ENCODE results near the gene ERBB4. TPM values are rescaled to one million over a fixed set of nuclear protein-coding genes. Genes with fewer than 3 reads are reported as not detected.

The ERBB4 gene
- polyA plus RNA-seq, 4 donors: 0.04 to 0.13 TPM; not detected in 2

DNA sequence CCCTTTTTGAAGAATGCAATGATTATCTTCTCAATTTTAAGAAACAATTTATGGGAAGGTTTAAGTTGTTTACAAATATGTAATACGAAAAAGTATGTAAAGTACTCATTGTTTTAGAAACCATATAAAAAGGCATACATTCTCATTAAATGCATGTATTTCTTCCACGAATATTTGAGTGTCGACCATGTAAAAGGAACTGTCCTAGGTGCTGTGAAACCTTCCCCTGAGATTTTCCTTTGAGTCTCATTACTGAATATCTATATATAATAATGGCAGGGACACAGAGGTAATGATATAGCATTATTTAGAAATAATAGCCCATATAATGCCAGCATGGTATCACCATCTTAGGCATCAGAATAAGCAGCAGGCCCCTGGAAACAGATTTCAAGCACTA, 239.3 kb downstream of the ERBB4 start:
- no peaks in the 10 kb centered on the region for H3K27me3 ChIP-seq (ENCODE audit: control insufficient read depth in 3 of 3, insufficient read depth in 3 of 3, low read length in 3 of 3)
- no peak for DNase-seq
- no peak overlapping the region for H3K4me3 ChIP-seq (ENCODE audit: low read depth in 1 of 3, low read length in 3 of 3)
- no peaks in the 10 kb centered on the region for H3K9me3 ChIP-seq (ENCODE audit: control insufficient read depth in 2 of 2, insufficient read depth in 1 of 2, low read depth in 1 of 2, low read length in 1 of 2)
- WGBS, 3 donors: 62 to 66% (median 66%) methylated on average over 3 of the region's 3 CpGs
- FAIRE-seq: no peak
- H3K4me1 ChIP-seq (ENCODE audit: control insufficient read depth in 3 of 3, insufficient read depth in 2 of 3, low read depth in 1 of 3, low read length in 2 of 3): no peaks in the 10 kb centered on the region
- no peaks in the 10 kb centered on the region for H3K36me3 ChIP-seq (ENCODE audit: control insufficient read depth in 3 of 3, insufficient read depth in 2 of 3, low read depth in 1 of 3, low read length in 3 of 3)
- H3K27ac ChIP-seq (ENCODE audit: low read depth in 1 of 3, low read length in 2 of 3): no peak overlapping the region

DNA sequence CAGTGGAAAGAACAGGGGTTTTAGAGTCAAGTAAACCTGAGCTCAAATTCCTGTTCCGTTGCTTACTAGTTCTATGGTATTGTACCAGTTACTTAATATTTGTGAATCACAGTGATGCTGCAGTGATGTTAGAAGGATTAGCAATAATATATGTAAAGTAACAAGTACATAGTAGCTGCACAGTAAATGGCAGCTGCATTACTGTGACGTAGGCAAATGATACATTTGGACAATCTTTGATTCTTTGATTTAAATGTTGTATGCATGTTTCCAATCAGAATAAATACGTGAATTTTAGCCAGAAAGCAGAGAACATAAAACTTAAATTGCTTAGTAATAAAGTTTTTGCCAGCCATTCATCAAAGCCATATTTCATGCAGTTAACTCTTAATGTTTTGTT, 243.0 kb downstream of the ERBB4 start:
- FAIRE-seq (no peak), DNase-seq (no peak)
- Histone ChIP-seq H3K27me3 (ENCODE audit: control insufficient read depth in 3 of 3, insufficient read depth in 3 of 3, low read length in 3 of 3) (no peaks in the 10 kb centered on the region), H3K27ac (ENCODE audit: low read depth in 1 of 3, low read length in 2 of 3) (no peak overlapping the region), H3K9me3 (ENCODE audit: control insufficient read depth in 2 of 2, insufficient read depth in 1 of 2, low read depth in 1 of 2, low read length in 1 of 2) (no peaks in the 10 kb centered on the region), H3K36me3 (ENCODE audit: control insufficient read depth in 3 of 3, insufficient read depth in 2 of 3, low read depth in 1 of 3, low read length in 3 of 3) (no peaks in the 10 kb centered on the region), H3K4me3 (ENCODE audit: low read depth in 1 of 3, low read length in 3 of 3) (no peak overlapping the region), H3K4me1 (ENCODE audit: control insufficient read depth in 3 of 3, insufficient read depth in 2 of 3, low read depth in 1 of 3, low read length in 2 of 3) (no peaks in the 10 kb centered on the region)
- 74 to 83% (median 78%) methylated on average over 3 of the region's 3 CpGs for WGBS, 3 donors

- DNase-seq: no peak
- H3K4me1 ChIP-seq (ENCODE audit: control insufficient read depth in 3 of 3, insufficient read depth in 2 of 3, low read depth in 1 of 3, low read length in 2 of 3): no peaks in the 10 kb centered on the region
- H3K9me3 ChIP-seq (ENCODE audit: control insufficient read depth in 2 of 2, insufficient read depth in 1 of 2, low read depth in 1 of 2, low read length in 1 of 2): no peaks in the 10 kb centered on the region
- no peak overlapping the region for H3K27ac ChIP-seq (ENCODE audit: low read depth in 1 of 3, low read length in 2 of 3)
- H3K4me3 ChIP-seq (ENCODE audit: low read depth in 1 of 3, low read length in 3 of 3): no peak overlapping the region
- FAIRE-seq: no peak
- no peaks in the 10 kb centered on the region for H3K27me3 ChIP-seq (ENCODE audit: control insufficient read depth in 3 of 3, insufficient read depth in 3 of 3, low read length in 3 of 3)
- no peaks in the 10 kb centered on the region for H3K36me3 ChIP-seq (ENCODE audit: control insufficient read depth in 3 of 3, insufficient read depth in 2 of 3, low read depth in 1 of 3, low read length in 3 of 3)
- WGBS, 3 donors: 55 to 68% (median 57%) methylated on average over 2 of the region's 2 CpGs
Observed at GRCh38 chr2:212294816-212295215, 243.8 kb downstream of the ERBB4 start.

DNA sequence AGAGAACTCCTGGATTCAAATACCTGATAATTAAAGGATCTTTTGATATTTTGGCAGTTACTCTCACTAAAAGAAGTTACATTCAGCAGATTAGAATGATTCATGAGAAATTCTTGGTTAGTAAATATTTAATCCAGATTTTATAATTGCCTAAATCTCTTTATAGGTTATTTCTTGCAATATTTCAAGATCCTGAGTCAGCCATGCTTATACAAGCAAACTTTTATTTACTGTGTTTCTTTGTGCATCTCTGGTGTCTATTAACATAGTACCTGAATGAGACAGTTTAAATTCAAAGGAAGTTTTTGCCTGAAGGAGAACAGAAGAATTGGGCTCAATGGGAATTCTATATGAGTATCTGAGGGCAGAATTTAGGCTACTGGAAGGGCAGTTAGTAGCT, 249.3 kb downstream of the ERBB4 start:
- Histone ChIP-seq H3K27me3 (ENCODE audit: control insufficient read depth in 3 of 3, insufficient read depth in 3 of 3, low read length in 3 of 3) (no peaks in the 10 kb centered on the region), H3K4me1 (ENCODE audit: control insufficient read depth in 3 of 3, insufficient read depth in 2 of 3, low read depth in 1 of 3, low read length in 2 of 3) (no peaks in the 10 kb centered on the region), H3K27ac (ENCODE audit: low read depth in 1 of 3, low read length in 2 of 3) (no peak overlapping the region), H3K36me3 (ENCODE audit: control insufficient read depth in 3 of 3, insufficient read depth in 2 of 3, low read depth in 1 of 3, low read length in 3 of 3) (no peaks in the 10 kb centered on the region), H3K4me3 (ENCODE audit: low read depth in 1 of 3, low read length in 3 of 3) (no peak overlapping the region), H3K9me3 (ENCODE audit: control insufficient read depth in 2 of 2, insufficient read depth in 1 of 2, low read depth in 1 of 2, low read length in 1 of 2) (no peaks in the 10 kb centered on the region)
- FAIRE-seq (no peak), DNase-seq (no peak)

DNA sequence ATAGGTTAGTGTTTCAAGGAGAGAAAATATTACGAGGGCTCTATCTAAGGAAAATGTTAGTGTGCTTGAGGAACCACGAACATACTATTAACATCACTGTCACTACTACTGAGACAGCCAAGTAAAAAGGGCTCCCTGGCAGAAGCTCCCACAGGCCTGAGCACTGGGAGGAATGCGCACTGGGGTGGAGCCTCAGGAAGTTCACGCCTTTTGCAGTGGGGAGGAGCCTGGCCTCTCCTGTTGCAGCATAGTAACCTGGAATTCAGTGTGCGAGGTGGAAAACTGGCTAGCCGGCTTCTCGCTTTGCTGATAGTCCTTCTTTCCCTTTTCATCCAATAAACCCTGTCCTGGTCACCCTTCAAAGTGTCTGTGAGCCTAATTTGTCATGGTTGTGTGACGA, 250.3 kb downstream of the ERBB4 start:
- FAIRE-seq: no peak
- H3K27me3 ChIP-seq (ENCODE audit: control insufficient read depth in 3 of 3, insufficient read depth in 3 of 3, low read length in 3 of 3): no peaks in the 10 kb centered on the region
- no peak for DNase-seq
- H3K9me3 ChIP-seq (ENCODE audit: control insufficient read depth in 2 of 2, insufficient read depth in 1 of 2, low read depth in 1 of 2, low read length in 1 of 2): no peaks in the 10 kb centered on the region
- no peaks in the 10 kb centered on the region for H3K4me1 ChIP-seq (ENCODE audit: control insufficient read depth in 3 of 3, insufficient read depth in 2 of 3, low read depth in 1 of 3, low read length in 2 of 3)
- H3K27ac ChIP-seq (ENCODE audit: low read depth in 1 of 3, low read length in 2 of 3): no peak overlapping the region
- no peaks in the 10 kb centered on the region for H3K36me3 ChIP-seq (ENCODE audit: control insufficient read depth in 3 of 3, insufficient read depth in 2 of 3, low read depth in 1 of 3, low read length in 3 of 3)
- 92 to 95% (median 94%) methylated on average over 8 of the region's 8 CpGs for WGBS, 3 donors
- H3K4me3 ChIP-seq (ENCODE audit: low read depth in 1 of 3, low read length in 3 of 3): no peak overlapping the region

GRCh38 chr2:212284166-212284565, 254.4 kb downstream of the ERBB4 start:
- H3K27ac ChIP-seq (ENCODE audit: low read depth in 1 of 3, low read length in 2 of 3): no peak overlapping the region
- FAIRE-seq (no peak), DNase-seq (no peak)
- 45 to 64% (median 46%) methylated on average over 1 of the region's 1 CpG for WGBS, 3 donors
- no peaks in the 10 kb centered on the region for H3K27me3 ChIP-seq (ENCODE audit: control insufficient read depth in 3 of 3, insufficient read depth in 3 of 3, low read length in 3 of 3)
- no peaks in the 10 kb centered on the region for H3K4me1 ChIP-seq (ENCODE audit: control insufficient read depth in 3 of 3, insufficient read depth in 2 of 3, low read depth in 1 of 3, low read length in 2 of 3)
- no peaks in the 10 kb centered on the region for H3K36me3 ChIP-seq (ENCODE audit: control insufficient read depth in 3 of 3, insufficient read depth in 2 of 3, low read depth in 1 of 3, low read length in 3 of 3)
- H3K4me3 ChIP-seq (ENCODE audit: low read depth in 1 of 3, low read length in 3 of 3): no peak overlapping the region
- no peaks in the 10 kb centered on the region for H3K9me3 ChIP-seq (ENCODE audit: control insufficient read depth in 2 of 2, insufficient read depth in 1 of 2, low read depth in 1 of 2, low read length in 1 of 2)

DNA sequence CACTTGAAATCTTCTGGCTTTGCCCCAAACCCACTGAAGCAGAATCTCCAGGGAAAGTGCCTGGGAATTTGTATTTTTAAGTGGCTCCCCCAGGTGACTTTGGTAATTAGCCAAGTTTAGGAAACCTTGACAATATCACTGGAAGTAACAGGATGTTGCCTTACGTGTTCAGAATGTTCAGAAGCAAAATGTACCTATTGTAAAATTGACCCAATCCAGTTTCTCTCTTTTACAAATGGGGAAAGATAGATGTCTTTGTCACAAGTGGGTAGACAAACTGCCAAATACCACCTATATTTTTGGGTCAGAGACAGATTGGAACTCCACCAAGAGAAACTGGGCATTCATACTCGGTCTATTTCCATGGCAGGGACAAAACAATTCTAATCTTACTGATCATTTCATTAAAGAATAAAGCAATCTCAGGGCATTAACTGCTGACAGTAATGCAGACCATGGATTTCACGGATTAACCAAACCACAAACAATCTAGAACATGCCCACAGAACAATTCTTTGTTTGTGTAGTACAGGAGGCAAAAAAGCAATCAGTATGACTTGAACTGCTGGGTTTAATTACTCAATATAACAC, 255.8 kb downstream of the ERBB4 start:
- Histone ChIP-seq H3K4me3 (ENCODE audit: low read depth in 1 of 3, low read length in 3 of 3) (no peak overlapping the region), H3K27ac (ENCODE audit: low read depth in 1 of 3, low read length in 2 of 3) (no peak overlapping the region), H3K9me3 (ENCODE audit: control insufficient read depth in 2 of 2, insufficient read depth in 1 of 2, low read depth in 1 of 2, low read length in 1 of 2) (no peaks in the 10 kb centered on the region), H3K27me3 (ENCODE audit: control insufficient read depth in 3 of 3, insufficient read depth in 3 of 3, low read length in 3 of 3) (no peaks in the 10 kb centered on the region), H3K36me3 (ENCODE audit: control insufficient read depth in 3 of 3, insufficient read depth in 2 of 3, low read depth in 1 of 3, low read length in 3 of 3) (no peaks in the 10 kb centered on the region), H3K4me1 (ENCODE audit: control insufficient read depth in 3 of 3, insufficient read depth in 2 of 3, low read depth in 1 of 3, low read length in 2 of 3) (no peaks in the 10 kb centered on the region)
- DNase-seq (no peak), FAIRE-seq (no peak)
- WGBS, 3 donors: 53 to 69% (median 68%) methylated on average over 3 of the region's 3 CpGs

GRCh38 chr2:212276813-212277212, 261.8 kb downstream of the ERBB4 start:
- DNase-seq (no peak), FAIRE-seq (no peak)
- Histone ChIP-seq H3K9me3 (ENCODE audit: control insufficient read depth in 2 of 2, insufficient read depth in 1 of 2, low read depth in 1 of 2, low read length in 1 of 2) (no peaks in the 10 kb centered on the region), H3K36me3 (ENCODE audit: control insufficient read depth in 3 of 3, insufficient read depth in 2 of 3, low read depth in 1 of 3, low read length in 3 of 3) (no peaks in the 10 kb centered on the region), H3K4me1 (ENCODE audit: control insufficient read depth in 3 of 3, insufficient read depth in 2 of 3, low read depth in 1 of 3, low read length in 2 of 3) (no peaks in the 10 kb centered on the region), H3K27me3 (ENCODE audit: control insufficient read depth in 3 of 3, insufficient read depth in 3 of 3, low read length in 3 of 3) (no peaks in the 10 kb centered on the region), H3K27ac (ENCODE audit: low read depth in 1 of 3, low read length in 2 of 3) (no peak overlapping the region), H3K4me3 (ENCODE audit: low read depth in 1 of 3, low read length in 3 of 3) (no peak overlapping the region)
- 67 to 74% (median 73%) methylated on average over 3 of the region's 3 CpGs for WGBS, 3 donors

- Histone ChIP-seq H3K4me1 (ENCODE audit: control insufficient read depth in 3 of 3, insufficient read depth in 2 of 3, low read depth in 1 of 3, low read length in 2 of 3) (no peaks in the 10 kb centered on the region), H3K4me3 (ENCODE audit: low read depth in 1 of 3, low read length in 3 of 3) (no peak overlapping the region), H3K27me3 (ENCODE audit: control insufficient read depth in 3 of 3, insufficient read depth in 3 of 3, low read length in 3 of 3) (no peaks in the 10 kb centered on the region), H3K36me3 (ENCODE audit: control insufficient read depth in 3 of 3, insufficient read depth in 2 of 3, low read depth in 1 of 3, low read length in 3 of 3) (no peaks in the 10 kb centered on the region), H3K9me3 (ENCODE audit: control insufficient read depth in 2 of 2, insufficient read depth in 1 of 2, low read depth in 1 of 2, low read length in 1 of 2) (no peaks in the 10 kb centered on the region), H3K27ac (ENCODE audit: low read depth in 1 of 3, low read length in 2 of 3) (no peak overlapping the region)
- WGBS, 3 donors: 95 to 97% (median 97%) methylated on average over 2 of the region's 2 CpGs
- DNase-seq (no peak), FAIRE-seq (no peak)
Observed at GRCh38 chr2:212274215-212274614, 264.4 kb downstream of the ERBB4 start.
